GM18870 (cell line): ENCODE measurements around the gene WDR64.
A peak's percentile ranks its signal among the peaks of the same experiment; 100 is the strongest.

Source experiments
- ATAC-seq: cut with Tn5 transposase; IDR thresholded peaks from one replicate; pipeline ENCODE4 v1.9.1; 2021; ENCODE audit warnings: moderate library complexity; ENCODE audit not compliant: unreplicated experiment

Gene WDR64

DNA sequence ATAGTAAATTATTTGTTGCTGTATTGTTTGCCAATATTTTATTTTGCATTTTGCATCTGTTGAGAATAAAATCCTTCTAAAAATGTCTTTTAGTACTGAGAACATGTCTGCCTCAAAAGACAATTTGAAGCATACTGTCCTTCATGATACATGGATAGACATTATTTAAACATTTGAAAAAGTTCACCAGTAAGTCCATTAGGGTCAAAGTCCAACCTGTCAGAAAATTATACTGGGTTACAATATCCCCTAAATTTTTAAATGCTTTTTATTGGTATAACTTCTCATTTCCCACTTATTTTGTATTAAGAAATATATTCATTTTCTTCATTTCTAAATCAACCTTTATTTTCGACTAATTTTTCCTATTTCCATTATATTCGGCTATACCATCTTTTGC lies 21.2 kb upstream of the WDR64 start:
- ATAC-seq: no peak

DNA sequence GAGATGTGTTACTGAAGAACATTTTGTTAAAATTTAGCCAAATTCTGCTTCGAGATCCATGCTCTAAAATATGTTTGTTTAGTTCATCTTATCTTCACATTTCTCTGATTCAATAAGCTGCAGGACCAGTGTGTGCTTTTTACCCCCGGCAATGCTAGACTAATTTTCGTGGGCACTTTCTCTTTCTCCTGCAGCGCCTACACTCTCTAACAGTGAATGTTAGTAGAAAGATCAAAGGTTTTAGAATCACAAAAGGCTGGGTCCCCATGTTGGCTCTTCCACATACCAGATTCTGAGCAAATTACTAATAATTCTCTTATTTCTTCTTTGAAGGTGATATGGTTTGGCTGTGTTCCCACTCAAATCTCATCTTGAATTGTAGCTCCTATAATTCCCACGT lies 20.4 kb upstream of the WDR64 start:
- ATAC-seq: no peak

DNA sequence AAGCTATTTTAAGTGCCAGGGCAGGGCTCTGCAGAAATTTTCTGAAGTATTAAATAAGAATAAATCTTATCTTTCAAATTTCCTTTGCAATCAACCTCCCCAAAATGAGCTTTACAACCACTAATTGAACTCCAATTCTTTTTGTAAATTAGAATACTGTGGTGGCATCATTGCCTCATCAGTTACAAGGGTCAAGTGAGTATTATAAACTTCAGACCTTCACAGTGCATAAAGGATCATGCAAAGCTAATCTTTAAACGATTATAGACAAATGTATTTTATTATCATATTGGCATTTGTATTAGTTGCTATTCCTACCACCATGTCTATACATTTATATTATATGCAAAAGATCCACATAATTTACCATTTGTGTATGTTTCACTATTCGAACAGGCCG lies 19.1 kb upstream of the WDR64 start:
- no peak for ATAC-seq

DNA sequence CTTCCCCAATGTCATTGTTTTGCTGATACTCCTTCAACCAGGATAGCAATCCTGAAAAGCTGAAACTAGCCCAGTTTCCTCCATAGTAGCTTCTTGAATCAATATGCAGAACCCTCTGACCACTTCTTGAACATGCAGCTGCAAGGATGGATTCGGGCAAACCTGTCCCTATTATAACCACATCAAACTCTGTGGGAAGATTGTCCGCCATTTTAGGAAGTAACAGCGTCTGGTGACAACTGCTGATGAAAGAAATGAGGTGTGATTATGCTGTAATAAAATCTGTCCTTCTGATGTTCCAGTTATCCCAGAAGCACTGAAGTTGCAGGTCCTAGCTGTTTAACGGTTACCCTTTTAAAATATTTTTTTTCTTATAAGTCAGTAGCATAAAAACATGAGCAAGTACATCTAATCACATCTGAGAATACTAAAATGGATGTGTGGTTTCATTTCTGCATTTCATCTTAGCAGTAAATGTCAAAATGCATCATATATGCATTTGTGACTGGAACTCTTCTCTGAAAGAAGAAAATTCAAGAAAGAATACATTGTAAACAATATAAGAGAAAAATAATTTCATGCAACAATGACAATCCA lies 16.4 kb upstream of the WDR64 start:
- peak; percentile 35 for ATAC-seq

DNA sequence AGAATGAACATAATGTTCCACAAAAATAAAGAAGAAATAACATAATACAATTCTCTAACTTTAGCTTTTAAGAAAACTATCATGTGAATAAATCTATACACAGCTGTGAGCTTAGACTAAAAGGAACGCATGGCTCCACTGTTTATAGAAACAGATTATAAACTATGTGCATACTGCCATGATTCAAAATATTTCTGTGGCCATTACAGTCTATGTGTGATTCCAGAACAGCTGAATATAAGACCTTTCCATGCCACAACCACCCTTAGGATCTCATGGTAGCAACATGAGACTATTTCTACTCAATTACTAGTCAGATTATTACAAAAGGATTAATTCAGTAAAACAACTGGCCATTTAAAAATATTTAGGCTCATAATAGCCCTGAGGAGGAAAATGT lies 15.8 kb upstream of the WDR64 start:
- no peak for ATAC-seq

DNA sequence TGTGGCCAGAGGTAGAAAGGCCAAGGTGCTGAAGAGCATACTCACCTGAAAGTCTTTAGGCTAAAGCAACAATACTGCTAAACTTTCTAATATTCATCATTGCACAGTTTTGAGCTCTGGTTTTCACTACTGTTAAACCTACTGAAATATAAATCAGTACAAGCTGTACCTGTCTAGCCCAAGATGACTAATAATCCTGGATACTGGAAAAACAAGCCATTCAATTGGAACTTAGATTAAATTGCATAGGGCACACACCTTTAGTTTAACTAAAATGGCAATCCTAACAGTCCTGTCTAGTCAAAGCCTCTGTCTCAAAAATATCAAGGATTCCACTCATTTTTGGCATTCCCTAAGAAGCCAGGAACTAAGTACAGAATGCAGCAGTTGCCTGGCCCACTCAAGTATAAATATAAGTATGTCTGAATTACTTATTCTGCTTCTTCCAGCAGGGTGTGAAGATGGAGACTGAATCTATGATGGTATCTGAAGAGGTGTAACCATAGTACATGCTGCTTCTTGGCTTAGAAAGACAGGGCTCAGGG lies 15.0 kb upstream of the WDR64 start:
- ATAC-seq: no peak

DNA sequence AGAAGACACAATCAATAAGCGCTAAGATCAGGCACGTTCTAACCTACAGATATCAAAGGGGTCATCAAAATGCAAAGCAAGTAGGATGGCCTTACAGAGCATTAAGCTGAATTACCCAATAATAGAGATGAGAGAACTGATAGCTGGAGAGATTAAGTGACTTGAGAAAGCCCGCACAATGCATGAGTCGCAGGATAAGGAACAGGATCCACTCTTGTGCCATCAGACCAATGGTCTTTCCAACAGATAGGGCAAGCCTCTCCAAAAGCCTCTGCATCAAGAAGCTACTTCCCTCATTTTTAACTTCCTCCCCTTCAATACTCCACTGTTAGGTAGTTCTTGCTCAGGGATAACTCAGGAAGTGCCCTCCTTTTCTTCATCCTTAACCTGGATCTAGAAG lies 14.5 kb upstream of the WDR64 start:
- ATAC-seq: no peak

DNA sequence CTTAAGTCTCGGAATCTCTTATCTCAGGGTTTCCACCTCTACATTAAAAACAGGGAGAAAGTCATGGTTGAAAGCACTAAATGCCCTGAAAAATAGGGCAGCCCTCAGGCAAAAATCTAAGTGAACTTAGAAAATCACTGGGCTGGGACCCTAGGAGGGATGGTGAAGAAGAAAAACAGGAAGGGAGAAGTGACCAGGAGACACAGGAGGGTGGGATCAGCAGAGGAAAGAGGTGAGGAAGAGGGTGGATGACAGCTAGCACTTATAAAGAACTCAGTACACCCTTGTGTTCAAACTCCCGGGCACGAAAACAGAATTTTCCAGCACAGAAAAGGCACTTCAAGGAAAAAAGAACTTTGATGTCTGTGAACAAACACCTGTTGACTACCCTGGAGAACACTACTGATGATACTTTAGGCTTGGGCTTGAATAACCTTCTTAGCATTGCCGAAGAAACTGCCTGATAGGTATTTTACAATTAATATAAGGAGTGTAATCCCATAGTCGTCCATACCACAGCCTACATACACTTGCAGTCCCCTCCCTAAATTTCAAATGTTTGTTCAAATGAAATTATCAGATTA lies 13.9 kb upstream of the WDR64 start:
- ATAC-seq: no peak

DNA sequence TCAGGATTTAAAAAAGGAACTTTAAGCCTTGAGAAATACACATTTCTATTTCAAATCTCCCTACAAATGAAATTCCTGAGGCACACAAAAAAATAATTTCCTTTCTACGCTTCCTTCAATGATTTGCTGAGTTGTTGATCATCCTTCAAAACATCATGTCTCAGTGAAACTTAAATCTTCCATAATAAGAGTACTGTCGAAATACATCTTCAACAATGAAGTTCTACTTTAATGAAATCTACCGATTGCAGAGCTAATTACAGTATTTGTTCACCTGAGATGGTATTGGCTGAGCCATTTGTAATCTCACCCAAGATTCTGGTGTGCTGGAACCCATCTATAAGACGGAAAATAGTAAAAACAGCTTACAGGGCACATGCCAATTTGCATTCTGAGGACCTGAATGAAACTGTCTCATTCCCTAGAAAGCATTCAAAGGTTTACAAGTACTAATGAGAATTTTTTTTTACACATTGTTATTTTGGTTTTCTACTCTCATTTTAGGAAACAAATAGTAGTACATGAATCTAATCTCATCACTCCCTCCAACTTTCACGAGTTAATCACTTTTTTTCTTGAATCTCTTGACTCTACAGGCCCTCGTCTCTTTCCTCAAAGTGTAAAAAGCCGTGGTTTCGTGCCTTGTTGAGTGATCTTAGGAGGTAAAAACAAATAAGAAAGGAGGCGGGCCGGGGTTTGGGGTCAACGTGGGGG lies 13.0 kb upstream of the WDR64 start:
- ATAC-seq: no peak

DNA sequence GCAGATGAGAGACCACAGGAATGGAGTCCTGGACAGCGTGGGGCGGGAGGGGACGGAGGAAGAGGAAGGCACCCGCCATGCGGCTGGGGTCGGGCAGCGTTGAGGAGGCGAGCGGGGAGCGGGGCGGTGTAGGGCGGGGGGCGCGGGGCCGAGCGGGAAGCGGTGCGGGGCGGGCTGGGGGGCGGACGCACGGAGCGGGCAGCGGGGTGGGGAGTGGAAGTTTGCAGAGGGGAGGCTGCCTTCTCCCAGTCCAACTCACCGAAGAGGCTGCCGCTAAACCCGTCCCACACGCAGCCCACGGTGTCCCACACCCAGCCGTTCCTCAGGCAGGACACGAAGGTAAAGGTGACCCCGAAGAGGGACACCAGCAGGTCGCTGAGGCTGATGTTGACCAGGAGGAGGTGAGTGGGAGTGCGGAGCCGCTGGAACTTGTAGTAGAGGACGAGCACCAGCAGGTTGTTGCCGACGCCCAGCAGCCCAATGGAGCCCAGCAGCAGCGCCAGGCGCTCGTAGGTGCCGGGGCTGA lies 12.4 kb upstream of the WDR64 start:
- ATAC-seq: peak; percentile 36

DNA sequence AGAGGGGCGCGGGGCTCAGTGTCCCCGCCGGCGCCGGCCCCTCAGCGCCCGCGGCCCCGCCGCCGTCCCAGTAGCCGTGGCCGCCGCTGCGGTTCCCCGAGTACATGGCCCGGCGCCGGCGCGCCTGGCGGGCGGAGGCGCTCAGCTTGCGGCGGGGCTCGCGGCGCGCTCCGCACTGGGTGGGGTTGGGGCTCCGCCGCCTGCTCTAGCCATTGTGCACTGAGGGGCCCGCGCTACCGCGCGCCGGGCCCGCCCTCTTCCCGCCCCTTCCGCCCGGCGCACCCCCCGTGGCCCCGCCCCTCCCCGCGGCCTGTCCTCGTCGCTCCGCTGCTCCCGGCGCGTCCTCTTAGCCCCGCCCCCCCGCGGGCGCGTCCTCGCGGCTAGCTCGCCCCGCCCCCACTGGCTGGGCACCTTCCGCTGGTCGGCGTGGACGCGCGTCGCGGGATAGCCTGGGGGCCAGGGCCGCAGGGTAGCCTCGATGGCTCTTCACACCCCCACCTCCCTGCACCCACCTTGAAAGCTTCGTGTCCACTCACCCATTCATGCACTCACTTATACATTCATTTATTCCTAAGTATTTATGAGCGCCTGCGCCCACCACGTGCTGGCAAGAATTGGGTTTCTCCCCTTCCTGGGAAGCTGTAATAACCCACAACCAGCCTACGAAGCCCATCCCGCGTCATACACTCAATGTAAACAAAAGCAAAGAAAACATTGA lies 11.8 kb upstream of the WDR64 start, which contains the start of the genes CHML and OPN3:
TSS of gene CHML (minus strand) at position 221 of the 718 bp plus-strand sequence. CDS start 4,603 bp downstream, outside the sequence.
TSS of gene OPN3 (minus strand) at position 221 of the 718 bp plus-strand sequence. CDS start at position 106, 115 bp downstream.
- ATAC-seq: peak; percentile 35

DNA sequence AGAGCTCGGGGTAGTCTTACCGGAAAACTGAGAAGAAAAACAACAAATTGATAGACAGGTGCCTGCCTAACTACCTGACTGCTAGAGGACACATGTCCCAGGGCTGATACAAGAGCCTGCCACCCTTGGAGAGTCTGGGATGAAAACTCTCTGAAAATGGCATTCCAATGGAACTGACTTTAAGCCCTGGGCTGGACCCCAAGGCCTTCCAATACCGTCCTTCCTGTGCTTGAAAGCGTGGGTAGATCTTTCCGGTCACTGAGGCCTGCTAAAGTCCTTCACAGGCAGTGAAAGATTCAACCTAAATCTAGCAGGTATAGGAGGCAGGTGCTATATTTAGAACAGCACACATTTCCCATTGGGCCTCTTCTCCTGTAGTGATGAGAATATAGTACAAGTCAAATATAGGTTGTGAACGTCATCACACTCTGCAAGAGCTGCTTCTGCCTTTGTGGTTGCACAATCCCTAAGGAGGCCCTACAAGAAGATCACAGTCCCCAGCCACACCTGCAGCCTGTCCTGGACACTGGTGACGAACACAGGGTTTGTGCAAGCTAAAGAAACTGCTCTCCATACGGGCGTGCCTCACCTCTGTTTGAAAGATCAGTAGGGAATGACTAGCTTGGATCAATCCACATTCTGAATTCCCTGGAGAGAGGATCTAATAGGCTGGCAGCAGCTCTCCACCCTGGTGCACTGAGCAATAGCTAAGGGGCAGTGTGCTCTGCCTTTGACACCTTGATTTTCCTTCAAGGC lies 11.0 kb upstream of the WDR64 start:
- no peak for ATAC-seq

DNA sequence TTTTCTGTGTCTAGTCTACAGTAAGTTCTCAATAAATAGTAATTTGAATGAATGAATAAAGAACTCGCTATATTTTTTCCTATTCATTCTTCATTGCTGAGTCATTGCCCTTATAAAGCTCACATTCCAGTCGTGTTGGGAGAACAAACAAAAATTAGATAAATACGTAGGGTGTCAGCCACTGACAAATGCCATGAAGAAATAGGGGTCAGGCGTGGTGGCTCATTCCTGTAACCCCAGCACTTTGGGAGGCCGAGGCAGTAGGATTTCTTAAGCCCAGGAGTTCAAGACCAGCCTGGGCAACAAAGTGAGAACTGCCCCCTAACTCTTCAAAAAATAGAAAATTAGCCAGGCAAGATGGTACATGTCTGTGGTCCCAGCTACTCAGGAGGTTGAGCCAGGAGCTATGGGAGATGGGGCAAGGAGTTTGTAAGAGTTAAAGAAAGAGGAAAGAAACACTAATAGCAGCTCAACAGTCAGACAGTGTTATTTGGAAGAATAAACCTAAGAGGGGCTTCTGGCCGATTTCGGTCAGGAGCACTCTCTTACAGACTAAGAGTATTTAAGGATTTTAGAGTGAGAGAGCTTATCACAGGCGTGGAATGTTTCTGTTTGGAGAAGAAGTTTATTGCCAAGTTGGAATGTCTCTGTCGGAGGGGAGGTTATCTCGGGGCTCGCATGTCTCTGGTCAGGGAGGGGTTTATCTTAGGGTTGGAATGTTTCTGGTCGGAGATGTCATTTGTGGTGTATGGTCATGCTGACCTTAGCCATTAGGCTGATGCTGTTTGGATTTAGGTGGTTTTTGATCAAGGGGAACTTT lies 10.1 kb upstream of the WDR64 start:
- ATAC-seq: no peak

DNA sequence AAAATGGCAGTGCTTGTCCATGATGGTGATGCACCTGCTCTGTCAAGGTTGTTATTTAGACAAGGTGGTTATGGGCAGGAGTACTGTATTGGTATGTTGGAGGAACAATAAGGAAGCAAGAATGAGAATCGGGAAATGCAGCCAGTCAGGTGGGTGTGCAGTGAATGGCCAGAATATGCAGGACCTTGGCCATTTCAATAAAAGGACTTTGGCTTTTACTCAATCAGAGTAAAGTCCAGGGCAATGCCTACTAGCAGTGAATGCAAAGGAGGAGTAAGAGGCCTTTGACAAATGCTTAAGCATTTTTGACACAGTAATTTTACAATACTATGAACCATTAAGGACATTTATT lies 9.5 kb upstream of the WDR64 start:
- no peak for ATAC-seq

DNA sequence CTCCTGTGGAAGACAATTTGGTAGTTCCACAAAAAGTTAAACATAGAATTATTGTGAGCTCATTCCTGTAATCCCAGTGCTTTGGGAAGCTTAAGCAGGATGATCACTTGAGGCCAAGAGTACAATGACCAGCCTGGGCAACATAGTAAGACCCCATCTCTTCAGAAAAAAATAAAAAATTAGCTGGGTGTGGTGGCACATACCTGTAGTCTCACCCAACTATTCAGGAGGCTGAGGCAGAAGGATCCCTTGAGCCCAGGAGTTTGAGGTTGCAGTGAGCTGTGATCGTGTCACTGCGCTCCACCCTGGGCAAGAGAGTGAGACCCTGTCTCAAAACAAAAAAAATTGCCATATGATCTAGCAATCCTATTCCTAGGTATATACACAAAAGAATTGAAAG lies 7.8 kb upstream of the WDR64 start:
- ATAC-seq: no peak

DNA sequence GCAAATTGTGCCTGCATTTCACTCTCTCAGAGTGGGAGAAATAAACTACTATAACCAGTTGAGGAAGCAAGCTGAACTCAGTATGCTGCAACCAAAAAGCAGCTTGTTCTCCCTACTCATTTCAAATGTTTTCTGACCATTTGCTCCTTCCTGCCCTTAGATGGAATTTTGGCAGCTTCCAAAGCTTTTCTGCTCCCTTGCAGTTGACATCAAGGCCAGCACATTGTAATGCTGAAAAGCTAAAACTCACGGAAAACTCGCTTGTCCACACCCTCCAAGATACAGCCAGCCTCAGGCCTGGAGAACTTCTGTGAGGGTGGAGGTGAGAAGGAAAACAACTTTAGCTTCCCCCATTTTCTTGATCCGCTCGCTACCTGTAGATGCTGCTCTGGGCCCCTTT lies 6.9 kb upstream of the WDR64 start:
- ATAC-seq: no peak

DNA sequence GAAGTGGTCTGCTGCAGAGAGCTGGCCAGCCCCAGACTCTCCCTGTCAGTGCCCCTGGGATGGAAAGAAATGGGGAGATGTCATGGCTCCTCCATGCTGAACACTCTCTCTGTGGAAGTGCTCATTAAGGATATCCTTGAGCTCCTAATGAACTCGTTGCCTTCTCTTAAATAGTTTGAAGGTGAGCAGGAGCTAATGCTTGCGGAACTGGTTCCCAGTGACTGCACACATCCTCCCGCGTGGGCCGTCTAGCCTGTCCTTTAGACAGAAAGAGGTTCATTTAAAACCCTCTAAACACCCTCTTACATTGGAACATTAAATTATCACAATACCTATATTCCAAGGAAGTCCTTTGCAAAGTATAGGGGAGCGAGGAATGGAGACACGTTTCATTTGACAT lies 5.9 kb upstream of the WDR64 start:
- no peak for ATAC-seq

DNA sequence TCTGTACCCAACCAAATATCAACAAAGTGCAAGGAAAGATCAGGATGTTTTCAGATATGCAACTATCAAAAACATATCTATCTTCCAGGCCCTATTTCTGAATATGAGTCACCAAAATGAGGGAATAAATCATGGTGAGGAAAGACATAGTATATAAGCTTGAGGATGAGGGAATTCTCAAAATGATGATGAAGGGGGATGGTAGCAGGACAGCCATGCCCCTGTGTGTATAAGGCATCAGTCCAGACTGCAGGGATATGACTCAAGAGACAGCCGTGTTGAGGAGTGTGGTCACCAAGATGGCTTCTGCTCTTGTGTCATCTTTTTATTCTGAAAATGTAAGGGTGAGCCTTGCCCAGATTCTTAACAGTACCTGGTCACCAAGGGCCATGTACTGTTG lies 4.4 kb upstream of the WDR64 start:
- ATAC-seq: no peak

DNA sequence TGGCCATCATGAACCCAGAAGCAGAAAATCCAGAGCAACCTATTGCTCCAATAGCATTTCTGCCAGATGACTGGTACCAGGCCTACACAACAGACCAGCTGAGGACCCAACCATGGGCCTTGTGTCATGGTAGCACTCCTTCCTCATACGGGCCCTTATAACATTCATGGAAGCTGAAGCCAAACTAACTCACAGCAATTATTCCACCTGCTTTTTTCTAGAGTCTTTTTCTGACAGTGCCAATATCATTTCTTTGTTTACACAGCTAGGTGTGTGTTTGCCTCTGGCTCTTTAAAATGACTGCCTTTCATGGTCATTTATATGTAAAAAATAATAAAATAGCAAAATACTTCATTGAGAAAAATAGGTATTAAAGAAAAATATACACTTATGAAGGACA lies 3.9 kb upstream of the WDR64 start:
- no peak for ATAC-seq

DNA sequence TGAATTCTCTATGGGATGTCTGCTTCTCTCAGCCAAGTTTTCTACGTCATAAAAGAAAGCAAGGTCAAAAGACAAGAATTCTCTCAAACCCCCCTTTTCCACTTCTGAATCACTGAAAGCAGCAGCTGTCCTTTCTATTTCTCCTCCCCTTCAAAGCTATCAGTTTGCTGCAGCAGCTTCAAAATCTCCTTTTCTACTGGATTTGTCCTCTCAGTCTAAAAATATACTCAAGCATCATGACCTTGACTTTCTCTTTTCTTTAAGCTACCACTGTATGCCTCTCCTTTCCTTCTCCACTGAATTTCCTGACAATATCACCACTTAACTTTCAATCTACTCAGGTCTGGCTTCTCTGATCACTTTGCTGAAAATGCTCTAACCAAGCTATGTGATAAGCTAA lies 1.9 kb downstream of the WDR64 start:
- ATAC-seq: no peak
